Nephron (organoid): ENCODE results near the gene EPB42.

Experiments used
- H3K27ac Mint-ChIP-seq, 3 experiments: 2 replicates each; pipeline ENCODE4 v1.8.0; 2020; ENCODE audit warnings: mixed read lengths in 3 of 3, mild to moderate bottlenecking in 2 of 3, moderate library complexity in 1 of 3
- H3K27me3 Mint-ChIP-seq: 2 replicates; pipeline ENCODE4 v1.8.0; 2021; ENCODE audit warnings: low read depth, mild to moderate bottlenecking, moderate library complexity, mixed read lengths
- H3K36me3 Mint-ChIP-seq: 2 replicates; pipeline ENCODE4 v1.8.0; 2020; ENCODE audit warnings: low read depth, mixed read lengths
- H3K4me1 Mint-ChIP-seq: 2 replicates; pipeline ENCODE4 v1.8.0; 2020; ENCODE audit warnings: mixed read lengths
- H3K4me3 Mint-ChIP-seq, 3 experiments: 2 replicates each; pipeline ENCODE4 v1.8.0; 2020; ENCODE audit warnings: mild to moderate bottlenecking in 3 of 3, mixed read lengths in 3 of 3, moderate library complexity in 2 of 3
- H3K9me3 Mint-ChIP-seq: 2 replicates; pipeline ENCODE4 v1.8.0; 2020; ENCODE audit warnings: mixed read lengths
- TF ChIP-seq, protein P1 (sequence below), 3 experiments: fragments of 200-600 bp; sonication (generic); IDR thresholded peaks; one replicate each; pipeline ENCODE4 v1.5.0; 2021; ENCODE audit warnings: antibody characterized with exemption in 3 of 3; ENCODE audit not compliant: unreplicated experiment in 3 of 3

EPB42 gene

DNA sequence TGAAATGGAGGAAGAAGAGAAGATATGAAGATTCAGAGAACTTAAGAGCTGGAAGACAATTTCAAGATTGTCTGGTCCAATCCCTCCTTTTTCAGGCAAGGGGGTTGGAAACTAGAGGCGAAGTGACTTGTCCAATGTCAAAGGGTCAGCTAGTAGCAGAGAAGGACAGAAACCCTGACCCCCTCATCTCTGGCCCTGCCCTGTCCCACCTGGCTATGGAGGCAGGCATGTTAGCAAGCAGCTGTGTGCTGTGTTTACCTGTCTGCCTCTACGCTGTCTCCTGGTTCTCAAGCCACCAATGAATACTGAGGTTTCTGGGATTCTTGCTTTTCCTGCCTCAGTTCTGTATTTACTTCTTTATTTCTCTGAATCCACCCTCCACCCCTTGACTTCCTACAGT, 45.6 kb upstream of the EPB42 start:
- TF ChIP-seq, protein P1, sequence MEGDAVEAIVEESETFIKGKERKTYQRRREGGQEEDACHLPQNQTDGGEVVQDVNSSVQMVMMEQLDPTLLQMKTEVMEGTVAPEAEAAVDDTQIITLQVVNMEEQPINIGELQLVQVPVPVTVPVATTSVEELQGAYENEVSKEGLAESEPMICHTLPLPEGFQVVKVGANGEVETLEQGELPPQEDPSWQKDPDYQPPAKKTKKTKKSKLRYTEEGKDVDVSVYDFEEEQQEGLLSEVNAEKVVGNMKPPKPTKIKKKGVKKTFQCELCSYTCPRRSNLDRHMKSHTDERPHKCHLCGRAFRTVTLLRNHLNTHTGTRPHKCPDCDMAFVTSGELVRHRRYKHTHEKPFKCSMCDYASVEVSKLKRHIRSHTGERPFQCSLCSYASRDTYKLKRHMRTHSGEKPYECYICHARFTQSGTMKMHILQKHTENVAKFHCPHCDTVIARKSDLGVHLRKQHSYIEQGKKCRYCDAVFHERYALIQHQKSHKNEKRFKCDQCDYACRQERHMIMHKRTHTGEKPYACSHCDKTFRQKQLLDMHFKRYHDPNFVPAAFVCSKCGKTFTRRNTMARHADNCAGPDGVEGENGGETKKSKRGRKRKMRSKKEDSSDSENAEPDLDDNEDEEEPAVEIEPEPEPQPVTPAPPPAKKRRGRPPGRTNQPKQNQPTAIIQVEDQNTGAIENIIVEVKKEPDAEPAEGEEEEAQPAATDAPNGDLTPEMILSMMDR (IDR thresholded peaks at IDR 0.05; ENCODE audit: unreplicated experiment in 3 of 3) = no peak
- no peaks in the 10 kb centered on the region for H3K36me3 Mint-ChIP-seq
- H3K27me3 Mint-ChIP-seq = peaks cover 51% of the 10 kb centered on the region
- no peak overlapping the region for H3K27ac Mint-ChIP-seq
- no peak overlapping the region for H3K4me3 Mint-ChIP-seq
- H3K9me3 Mint-ChIP-seq = no peaks in the 10 kb centered on the region
- no peaks in the 10 kb centered on the region for H3K4me1 Mint-ChIP-seq

DNA sequence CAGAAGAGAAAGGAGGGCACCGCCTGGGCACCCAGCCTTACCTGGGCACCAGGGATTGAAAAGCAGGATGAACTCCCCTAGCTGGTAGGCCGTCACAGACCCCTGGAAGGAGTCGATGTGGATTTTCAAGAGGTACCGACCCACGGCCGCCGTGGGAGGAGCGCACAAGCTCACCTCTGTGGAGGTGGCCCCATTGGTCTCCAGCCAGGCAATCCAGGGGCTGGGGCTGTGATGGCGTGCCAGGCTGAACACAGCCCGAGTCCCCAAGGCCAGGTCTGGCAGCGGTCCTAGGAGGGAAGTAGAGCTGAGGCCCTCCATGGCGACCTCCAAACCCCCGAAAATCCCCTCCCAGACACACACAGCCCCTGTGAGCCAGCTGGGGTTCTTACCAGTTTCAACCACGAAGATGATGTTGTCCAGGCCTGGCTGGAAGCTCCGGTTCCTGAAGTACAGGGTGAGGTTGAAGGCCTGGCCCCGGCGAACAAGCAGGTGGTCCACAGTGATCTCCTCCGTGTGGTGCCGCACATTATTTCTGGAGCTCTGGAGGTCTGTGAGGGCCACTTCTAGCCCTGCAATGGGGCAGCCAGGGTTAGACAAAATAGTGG, 39.3 kb upstream of the EPB42 start:
- Mint-ChIP-seq H3K4me1 (no peaks in the 10 kb centered on the region), H3K4me3 (no peak overlapping the region), H3K27ac (no peak overlapping the region), H3K27me3 (peaks cover 16% of the 10 kb centered on the region), H3K9me3 (no peaks in the 10 kb centered on the region), H3K36me3 (no peaks in the 10 kb centered on the region)
- TF ChIP-seq, protein P1 (IDR thresholded peaks at IDR 0.05; ENCODE audit: unreplicated experiment in 3 of 3) = no peak

DNA sequence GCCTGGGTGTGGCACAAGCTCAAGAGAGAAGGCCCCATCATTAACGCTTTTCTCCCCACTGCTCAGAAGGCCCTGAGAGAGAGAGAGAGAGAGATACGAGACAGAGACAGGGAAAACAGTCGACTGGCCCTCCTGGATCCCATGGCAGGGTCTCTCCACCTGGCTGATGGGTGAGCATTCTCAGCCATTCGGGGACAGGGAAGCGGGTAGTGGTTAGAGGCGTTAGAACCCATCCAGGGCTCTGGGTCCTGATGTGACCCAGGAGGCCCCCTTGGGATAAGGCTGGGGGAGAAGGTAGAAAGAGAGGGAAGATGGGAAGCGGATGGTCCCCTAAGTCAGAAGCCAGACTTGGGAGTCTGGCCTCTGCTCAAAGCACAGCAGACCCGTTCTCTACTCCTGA, 38.0 kb upstream of the EPB42 start:
- Mint-ChIP-seq H3K27me3 (peaks cover 22% of the 10 kb centered on the region), H3K36me3 (no peaks in the 10 kb centered on the region), H3K4me3 (no peak overlapping the region), H3K27ac (no peak overlapping the region), H3K4me1 (no peaks in the 10 kb centered on the region), H3K9me3 (no peaks in the 10 kb centered on the region)
- TF ChIP-seq, protein P1 (IDR thresholded peaks at IDR 0.05; ENCODE audit: unreplicated experiment in 3 of 3) = no peak

DNA sequence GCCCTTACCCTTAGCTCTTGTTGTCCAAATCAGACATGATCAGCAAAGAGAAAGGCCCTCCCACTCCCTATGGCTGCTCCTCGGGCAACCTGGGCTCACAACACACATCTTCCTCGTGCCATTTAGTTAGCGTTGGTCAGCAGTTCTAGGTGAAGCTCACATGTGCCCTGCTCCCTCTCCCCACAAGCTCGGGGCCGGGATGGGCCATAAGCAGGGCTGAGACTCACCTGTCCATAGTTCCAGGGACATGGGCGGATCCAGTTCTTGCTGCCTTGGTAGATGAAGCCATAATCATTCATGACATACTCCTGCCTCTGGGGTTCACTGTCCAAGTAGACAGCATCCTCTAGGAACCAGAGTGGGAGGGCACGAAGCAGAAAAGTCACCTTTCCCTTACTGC, 35.5 kb upstream of the EPB42 start:
- H3K4me3 Mint-ChIP-seq = no peak overlapping the region
- H3K36me3 Mint-ChIP-seq = no peaks in the 10 kb centered on the region
- H3K27me3 Mint-ChIP-seq = peaks cover 27% of the 10 kb centered on the region
- no peaks in the 10 kb centered on the region for H3K9me3 Mint-ChIP-seq
- no peaks in the 10 kb centered on the region for H3K4me1 Mint-ChIP-seq
- TF ChIP-seq, protein P1 (IDR thresholded peaks at IDR 0.05; ENCODE audit: unreplicated experiment in 3 of 3) = no peak
- no peak overlapping the region for H3K27ac Mint-ChIP-seq

DNA sequence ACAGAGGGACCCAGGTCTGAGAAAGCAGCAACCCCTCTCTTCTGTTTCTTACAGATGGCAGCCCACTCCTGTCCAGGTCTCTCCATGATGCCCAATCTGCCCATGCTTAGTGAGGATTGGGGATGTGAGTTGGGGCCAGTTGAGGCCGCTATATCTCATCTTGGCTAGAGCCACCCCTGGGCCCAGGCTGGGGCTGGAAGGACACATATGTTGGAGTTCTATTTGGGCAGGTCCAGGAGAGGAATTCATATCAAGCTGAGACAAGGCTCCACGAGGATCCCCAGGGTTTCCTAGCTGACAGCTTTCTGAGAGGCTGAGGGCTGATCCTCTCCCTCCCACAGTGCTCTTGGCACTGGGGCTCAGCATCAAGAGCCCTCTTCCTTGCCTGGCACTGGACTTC, 34.6 kb upstream of the EPB42 start:
- Mint-ChIP-seq H3K4me1 (no peaks in the 10 kb centered on the region), H3K4me3 (no peak overlapping the region), H3K27ac (no peak overlapping the region), H3K36me3 (no peaks in the 10 kb centered on the region), H3K27me3 (peaks cover 27% of the 10 kb centered on the region), H3K9me3 (no peaks in the 10 kb centered on the region)
- TF ChIP-seq, protein P1 (IDR thresholded peaks at IDR 0.05; ENCODE audit: unreplicated experiment in 3 of 3) = no peak
